RCC 7860 (cell line): ENCODE measurements around the gene RNF207.

Source experiments
- DNase-seq: peaks from one replicate; pipeline ENCODE4 v3.0.0-alpha.2; 2015; ENCODE audit warnings: low spot score
- FAIRE-seq: peaks from 2 replicates; lab custom pipeline; 2012; peaks lifted over from hg19 to GRCh38; lab: Jason Lieb, UNC

The RNF207 gene

GRCh38 chr1:6247651-6248050 is 41.7 kb downstream of the RNF207 start:
- DNase-seq (no peak), FAIRE-seq (no peak)

GRCh38 chr1:6248161-6248776 is 42.4 kb downstream of the RNF207 start:
- FAIRE-seq, result no peak
- no peak for DNase-seq

GRCh38 chr1:6248932-6249738 is 43.2 kb downstream of the RNF207 start:
- no peak for DNase-seq

GRCh38 chr1:6249739-6250689 is 44.1 kb downstream of the RNF207 start:
- no peak for DNase-seq
- no peak for FAIRE-seq

More at GRCh38 chr1:6248932-6249738, 43.2 kb downstream of the RNF207 start:
- FAIRE-seq, result no peak

GRCh38 chr1:6251233-6251632 is 45.3 kb downstream of the RNF207 start:
- FAIRE-seq, result no peak
- no peak for DNase-seq

- no peak for DNase-seq
- no peak for FAIRE-seq
Observed at GRCh38 chr1:6251681-6252373, 45.9 kb downstream of the RNF207 start.

- FAIRE-seq (no peak), DNase-seq (no peak)
Observed at GRCh38 chr1:6252374-6252710, 46.4 kb downstream of the RNF207 start.

- DNase-seq (no peak), FAIRE-seq (no peak)
Observed at GRCh38 chr1:6253380-6253779, 47.5 kb downstream of the RNF207 start.

- no peak for FAIRE-seq
- no peak for DNase-seq
Observed at GRCh38 chr1:6254691-6255090, 48.8 kb downstream of the RNF207 start.

GRCh38 chr1:6256645-6257044 is 50.7 kb downstream of the RNF207 start:
- no peak for DNase-seq
- FAIRE-seq, result no peak

- FAIRE-seq (no peak), DNase-seq (peak; percentile 40)
Observed at GRCh38 chr1:6257541-6258069, 51.7 kb downstream of the RNF207 start.

GRCh38 chr1:6258675-6259074 is 52.8 kb downstream of the RNF207 start:
- FAIRE-seq (no peak), DNase-seq (no peak)

- no peak for FAIRE-seq
- DNase-seq, result no peak
Observed at GRCh38 chr1:6259491-6260362, 53.8 kb downstream of the RNF207 start.

GRCh38 chr1:6260433-6260934 is 54.6 kb downstream of the RNF207 start:
- DNase-seq (no peak), FAIRE-seq (no peak)

GRCh38 chr1:6260961-6261614 is 55.2 kb downstream of the RNF207 start, which contains the start of gene GPR153:
Gene GPR153, minus strand, starts transcription at chr1:6261098. Its CDS starts 6,193 bp downstream, at chr1:6254905.
- no peak for FAIRE-seq
- DNase-seq, result no peak

- FAIRE-seq (no peak), DNase-seq (no peak)
Observed at GRCh38 chr1:6261615-6261995, 55.7 kb downstream of the RNF207 start.

- DNase-seq, result no peak
- no peak for FAIRE-seq
Observed at GRCh38 chr1:6262555-6263420, 56.9 kb downstream of the RNF207 start.

GRCh38 chr1:6263716-6264115 is 57.8 kb downstream of the RNF207 start:
- FAIRE-seq, result no peak
- DNase-seq, result no peak
